Epithelial cell of proximal tubule (primary cell): Measurements from ENCODE around the gene MCC. TPM values are rescaled to one million over a fixed set of nuclear protein-coding genes. Genes with fewer than 3 reads are reported as not detected.

Source experiments
- DNase-seq: peaks from one replicate; pipeline ENCODE4 v3.0.0-alpha.2; 2011; ENCODE audit warnings: low read depth
- H3K4me3 ChIP-seq: 2 replicates; pipeline ENCODE4 v1.5.1; 2011; ENCODE audit warnings: low read depth, mild to moderate bottlenecking, low read length
- CTCF ChIP-seq: conservative IDR thresholded peaks from 2 replicates; pipeline ENCODE4 v1.5.1; 2012; ENCODE audit warnings: low read depth, mild to moderate bottlenecking, low read length
- total RNA-seq: library from RNA; depleted of rRNA; stranded (reverse); fragments of >200 nt; gene quantifications from 2 replicates; pipeline ENCODE4 v1.2.3, GENCODE V29; 2015

The MCC gene
- total RNA-seq, 1 donor from 2014 or later: 6.3 TPM

- TF ChIP-seq CTCF: no peak
- DNase-seq: no peak
Observed at GRCh38 chr5:113378081-113378480, 110.2 kb downstream of the MCC start.

GRCh38 chr5:113376640-113377039, 111.6 kb downstream of the MCC start:
- DNase-seq: no peak
- TF ChIP-seq CTCF: no peak
- no peak overlapping the region for H3K4me3 ChIP-seq

More at GRCh38 chr5:113378081-113378480, 110.2 kb downstream of the MCC start:
- no peak overlapping the region for H3K4me3 ChIP-seq

GRCh38 chr5:113375480-113376060, 112.7 kb downstream of the MCC start:
- no peak overlapping the region for H3K4me3 ChIP-seq
- TF ChIP-seq CTCF: no peak
- no peak for DNase-seq

GRCh38 chr5:113373426-113373825, 114.8 kb downstream of the MCC start:
- H3K4me3 ChIP-seq: no peak overlapping the region
- DNase-seq: no peak
- no peak for TF ChIP-seq CTCF

- DNase-seq: no peak
- TF ChIP-seq CTCF: no peak
- H3K4me3 ChIP-seq: no peak overlapping the region
Observed at GRCh38 chr5:113371721-113372196, 116.5 kb downstream of the MCC start.

GRCh38 chr5:113367586-113367985, 120.7 kb downstream of the MCC start:
- TF ChIP-seq CTCF: no peak
- no peak overlapping the region for H3K4me3 ChIP-seq
- no peak for DNase-seq

GRCh38 chr5:113364466-113364865, 123.8 kb downstream of the MCC start:
- DNase-seq: no peak
- no peak overlapping the region for H3K4me3 ChIP-seq
- TF ChIP-seq CTCF: no peak
